Measurements from ENCODE around the gene LRCOL1. TPM values are rescaled to one million over a fixed set of nuclear protein-coding genes. Genes with fewer than 3 reads are reported as not detected.

LRCOL1 gene
- total RNA-seq, 2 donors from 2014 or later = 0.47 TPM; not detected in 1

- Histone ChIP-seq H3K9ac (ENCODE audit: low read depth in 2 of 2, low read length in 2 of 2) (no peak overlapping the region), H3K36me3 (no peaks in the 10 kb centered on the region), H3K4me1 (no peaks in the 10 kb centered on the region), H3K9me3 (no peaks in the 10 kb centered on the region), H3K27me3 (no peaks in the 10 kb centered on the region), H3K4me3 (no peak overlapping the region), H3K27ac (no peak overlapping the region)
- TF ChIP-seq CTCF (IDR thresholded peaks at IDR 0.05) = peak; percentile 72
- no peak for DNase-seq
- intact Hi-C loops (cut with DNase I) = no loop called here
Observed at GRCh38 chr12:132638541-132639408, 28.4 kb upstream of the LRCOL1 start.

GRCh38 chr12:132637811-132638210 lies 27.4 kb upstream of the LRCOL1 start:
- H3K4me3 ChIP-seq = no peak overlapping the region
- H3K36me3 ChIP-seq = no peaks in the 10 kb centered on the region
- no peaks in the 10 kb centered on the region for H3K4me1 ChIP-seq
- H3K9me3 ChIP-seq = no peaks in the 10 kb centered on the region
- no peak overlapping the region for H3K9ac ChIP-seq (ENCODE audit: low read depth in 2 of 2, low read length in 2 of 2)
- DNase-seq = no peak
- TF ChIP-seq CTCF (IDR thresholded peaks at IDR 0.05) = no peak
- H3K27me3 ChIP-seq = no peaks in the 10 kb centered on the region
- no peak overlapping the region for H3K27ac ChIP-seq
- intact Hi-C loops (cut with DNase I) = no loop called here

GRCh38 chr12:132635076-132635955 lies 24.9 kb upstream of the LRCOL1 start:
- H3K36me3 ChIP-seq = no peaks in the 10 kb centered on the region
- no peaks in the 10 kb centered on the region for H3K9me3 ChIP-seq
- H3K27me3 ChIP-seq = no peaks in the 10 kb centered on the region
- no peak overlapping the region for H3K27ac ChIP-seq
- no peak for DNase-seq
- intact Hi-C loops (cut with DNase I) = no loop called here
- H3K4me3 ChIP-seq = no peak overlapping the region
- no peak for TF ChIP-seq CTCF (IDR thresholded peaks at IDR 0.05)
- H3K9ac ChIP-seq (ENCODE audit: low read depth in 2 of 2, low read length in 2 of 2) = no peak overlapping the region
- H3K4me1 ChIP-seq = no peaks in the 10 kb centered on the region

- no peak for DNase-seq
- no peak overlapping the region for H3K4me3 ChIP-seq
- intact Hi-C loops (cut with DNase I) = no loop called here
- TF ChIP-seq CTCF (IDR thresholded peaks at IDR 0.05) = no peak
- no peak overlapping the region for H3K9ac ChIP-seq (ENCODE audit: low read depth in 2 of 2, low read length in 2 of 2)
- no peaks in the 10 kb centered on the region for H3K4me1 ChIP-seq
- H3K27me3 ChIP-seq = no peaks in the 10 kb centered on the region
- H3K9me3 ChIP-seq = no peaks in the 10 kb centered on the region
- H3K36me3 ChIP-seq = no peaks in the 10 kb centered on the region
- H3K27ac ChIP-seq = no peak overlapping the region
Observed at GRCh38 chr12:132634411-132634990, 24.1 kb upstream of the LRCOL1 start.

DNA sequence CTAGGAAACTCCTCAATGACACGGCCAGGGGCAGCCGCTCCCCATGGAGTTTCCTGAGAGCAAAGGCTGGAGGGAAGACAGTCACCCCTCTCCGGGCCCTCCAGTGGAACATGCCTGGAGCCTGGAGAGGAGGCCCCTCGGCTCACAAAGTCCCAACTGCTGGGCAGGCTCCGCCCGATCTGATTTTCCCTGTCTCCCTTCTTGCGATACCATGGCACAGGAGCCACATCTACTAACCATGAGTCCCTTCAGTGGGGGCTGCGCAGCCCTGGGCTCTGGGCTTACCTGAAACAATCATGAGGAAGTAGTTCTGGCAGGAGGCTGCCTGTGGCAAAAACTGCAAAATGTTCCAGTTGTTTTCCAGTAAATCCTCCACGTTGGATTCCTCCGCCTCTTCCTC lies 23.5 kb upstream of the LRCOL1 start:
- Histone ChIP-seq H3K9me3 (no peaks in the 10 kb centered on the region), H3K4me1 (no peaks in the 10 kb centered on the region), H3K27me3 (no peaks in the 10 kb centered on the region), H3K4me3 (no peak overlapping the region), H3K36me3 (no peaks in the 10 kb centered on the region), H3K27ac (no peak overlapping the region), H3K9ac (ENCODE audit: low read depth in 2 of 2, low read length in 2 of 2) (no peak overlapping the region)
- no peak for DNase-seq
- intact Hi-C loops (cut with DNase I) = no loop called here
- TF ChIP-seq CTCF (IDR thresholded peaks at IDR 0.05) = no peak
